IMR-90 (cell line): ENCODE data around the gene CUEDC2. TPM values are rescaled to one million over a fixed set of nuclear protein-coding genes. Genes with fewer than 3 reads are reported as not detected.

Experiments
- ATAC-seq: fragments of 200-7000 bp; cut with Tn5 transposase; 2 replicates; pipeline ENCODE4 v1.9.1; 2020; ENCODE audit warnings: low read depth, mild to moderate bottlenecking, moderate library complexity
- BruUV-seq: library from RNA; stranded (reverse); fragments of 400-500 nt; replicated peaks from 2 replicates; lab custom pipeline; 2021; lab: Mats Ljungman, UMichigan
- CTCF ChIA-PET: fragments of 300-600 bp; formaldehyde crosslinking; extraction: SDS; loops from one replicate; lab custom pipeline; 2021; ENCODE audit warnings: antibody characterized with exemption; lab: Yijun Ruan, JAX
- POLR2A ChIA-PET: fragments of 300-600 bp; sonication (Branson Sonifier 250); formaldehyde crosslinking; loops from one replicate; lab custom pipeline; 2022; ENCODE audit warnings: antibody characterized with exemption; ENCODE audit not compliant: unreplicated experiment; lab: Charles Lee
- DNase-seq: peaks from one replicate; pipeline ENCODE4 v3.0.0; 2013
- H2AFZ ChIP-seq: replicated peaks from 2 replicates; pipeline ENCODE3; 2013; ENCODE audit warnings: low read length, mild to moderate bottlenecking; ENCODE audit not compliant: poor library complexity
- H2AK5ac ChIP-seq: 2 replicates; pipeline ENCODE4 v1.6.1; 2013; ENCODE audit warnings: low read depth, low read length, inconsistent platforms
- H2AK9ac ChIP-seq: replicated peaks from 2 replicates; pipeline ENCODE3; 2013; ENCODE audit warnings: mild to moderate bottlenecking, low read depth, low read length, moderate library complexity; ENCODE audit not compliant: poor library complexity
- H2BK120ac ChIP-seq: 2 replicates; pipeline ENCODE4 v1.6.1; 2013; ENCODE audit warnings: low read depth, low read length, inconsistent platforms
- H2BK15ac ChIP-seq: 3 replicates; pipeline ENCODE4 v1.6.1; 2013; ENCODE audit warnings: low read depth, low read length, inconsistent platforms
- H2BK20ac ChIP-seq: 2 replicates; pipeline ENCODE4 v1.6.1; 2013; ENCODE audit warnings: low read depth, mild to moderate bottlenecking, inconsistent platforms, low read length, moderate library complexity
- H2BK5ac ChIP-seq: 2 replicates; pipeline ENCODE4 v1.6.1; 2013; ENCODE audit warnings: mild to moderate bottlenecking, low read depth, low read length, inconsistent platforms; ENCODE audit not compliant: poor library complexity, severe bottlenecking
- H3K14ac ChIP-seq: replicated peaks from 2 replicates; pipeline ENCODE4 v1.6.1; 2013; ENCODE audit warnings: low read depth, low read length, inconsistent platforms
- H3K18ac ChIP-seq: 2 replicates; pipeline ENCODE4 v1.6.1; 2013; ENCODE audit warnings: low read depth, low read length, control low read depth
- H3K23ac ChIP-seq: 2 replicates; pipeline ENCODE4 v1.6.1; 2013; ENCODE audit warnings: low read depth, low read length, inconsistent platforms
- H3K27ac ChIP-seq: 2 replicates; pipeline ENCODE4 v1.5.1; 2013; ENCODE audit warnings: mild to moderate bottlenecking, control low read depth, low read length; ENCODE audit not compliant: insufficient read depth
- H3K27me3 ChIP-seq: 2 replicates; pipeline ENCODE4 v1.6.1; 2013; ENCODE audit warnings: low read length; ENCODE audit not compliant: control insufficient read depth, insufficient read depth
- H3K36me3 ChIP-seq: 2 replicates; pipeline ENCODE4 v1.6.1; 2013; ENCODE audit warnings: low read length, mixed read lengths; ENCODE audit not compliant: control insufficient read depth, insufficient read depth
- H3K4ac ChIP-seq: 2 replicates; pipeline ENCODE4 v1.6.1; 2013; ENCODE audit warnings: low read depth, low read length, inconsistent platforms
- H3K4me1 ChIP-seq: 2 replicates; pipeline ENCODE4 v1.6.1; 2013; ENCODE audit warnings: low read length, mixed read lengths; ENCODE audit not compliant: control insufficient read depth, insufficient read depth
- H3K4me2 ChIP-seq: 2 replicates; pipeline ENCODE4 v1.6.1; 2013; ENCODE audit warnings: low read depth, mild to moderate bottlenecking, control low read depth, low read length, moderate library complexity
- H3K4me3 ChIP-seq: 2 replicates; pipeline ENCODE4 v1.5.1; 2013; ENCODE audit warnings: low read depth, mild to moderate bottlenecking, control low read depth, low read length, moderate library complexity; ENCODE audit not compliant: insufficient read depth
- H3K56ac ChIP-seq: 2 replicates; pipeline ENCODE4 v1.6.1; 2013; ENCODE audit warnings: low read length, inconsistent platforms; ENCODE audit not compliant: insufficient read depth; ENCODE audit errors: extremely low read depth
- H3K79me1 ChIP-seq, 2 experiments: 2 replicates each; pipeline ENCODE4 v1.6.1; 2013; ENCODE audit warnings: low read length in 2 of 2, inconsistent platforms in 1 of 2, low read depth in 1 of 2
- H3K9ac ChIP-seq: 2 replicates; pipeline ENCODE4 v1.6.1; 2013; ENCODE audit warnings: low read depth, low read length, control low read depth
- H3K9me1 ChIP-seq: 2 replicates; pipeline ENCODE4 v1.6.1; 2013; ENCODE audit warnings: low read length, inconsistent platforms; ENCODE audit not compliant: insufficient read depth
- H3K9me3 ChIP-seq: 2 replicates; pipeline ENCODE4 v1.6.1; 2013; ENCODE audit warnings: low read length; ENCODE audit not compliant: control insufficient read depth, insufficient read depth
- H4K20me1 ChIP-seq: 2 replicates; pipeline ENCODE4 v1.6.1; 2013; ENCODE audit warnings: low read length, inconsistent platforms; ENCODE audit not compliant: insufficient read depth
- H4K5ac ChIP-seq: 2 replicates; pipeline ENCODE4 v1.6.1; 2013; ENCODE audit warnings: mild to moderate bottlenecking, low read depth, low read length, control low read depth
- H4K8ac ChIP-seq, 2 experiments: 2 replicates each; pipeline ENCODE4 v1.6.1; 2013; ENCODE audit warnings: low read depth in 2 of 2, low read length in 2 of 2, control low read depth in 1 of 2, inconsistent platforms in 1 of 2
- H4K91ac ChIP-seq: 2 replicates; pipeline ENCODE4 v1.6.1; 2013; ENCODE audit warnings: low read depth, low read length, inconsistent platforms; ENCODE audit not compliant: insufficient read depth
- BHLHE40 ChIP-seq: fragments of 150-350 bp; IDR thresholded peaks from 2 replicates; pipeline ENCODE4 v1.6.1; 2016; ENCODE audit warnings: mild to moderate bottlenecking, low read depth, low read length
- CEBPB ChIP-seq: IDR thresholded peaks from 2 replicates; pipeline ENCODE4 v1.6.1; 2012; ENCODE audit warnings: low read depth, low read length, improper control_type of control experiment
- CHD1 ChIP-seq: IDR thresholded peaks from 2 replicates; pipeline ENCODE4 v1.6.1; 2012; ENCODE audit warnings: low read depth, low read length, improper control_type of control experiment
- CTCF ChIP-seq: conservative IDR thresholded peaks from 2 replicates; pipeline ENCODE4 v1.5.1; 2012; ENCODE audit warnings: mild to moderate bottlenecking, low read depth, low read length, improper control_type of control experiment
- ELK1 ChIP-seq: fragments of 150-350 bp; IDR thresholded peaks from 2 replicates; pipeline ENCODE4 v1.6.1; 2016; ENCODE audit warnings: low read depth, mild to moderate bottlenecking, low read length, moderate library complexity, borderline replicate concordance
- FOS ChIP-seq: fragments of 150-350 bp; IDR thresholded peaks from 2 replicates; pipeline ENCODE4 v1.6.1; 2016; ENCODE audit warnings: low read depth, low read length
- MAZ ChIP-seq: IDR thresholded peaks from 2 replicates; pipeline ENCODE4 v1.6.1; 2012; ENCODE audit warnings: low read depth, mild to moderate bottlenecking, low read length, improper control_type of control experiment, moderate library complexity, borderline replicate concordance
- MXI1 ChIP-seq: IDR thresholded peaks from 2 replicates; pipeline ENCODE4 v1.6.1; 2012; ENCODE audit warnings: low read depth, mild to moderate bottlenecking, low read length, moderate library complexity, borderline replicate concordance
- NFE2L2 ChIP-seq: fragments of 150-350 bp; IDR thresholded peaks from 2 replicates; pipeline ENCODE4 v1.6.1; 2016; ENCODE audit warnings: low read depth, mild to moderate bottlenecking, low read length
- POLR2A ChIP-seq: IDR thresholded peaks from 2 replicates; pipeline ENCODE4 v1.6.1; 2012; ENCODE audit warnings: mild to moderate bottlenecking, low read depth, low read length
- RAD21 ChIP-seq: IDR thresholded peaks from 2 replicates; pipeline ENCODE4 v1.6.1; 2012; ENCODE audit warnings: low read length, improper control_type of control experiment
- RFX5 ChIP-seq: IDR thresholded peaks from 2 replicates; pipeline ENCODE4 v1.8.0; 2012; ENCODE audit warnings: low read depth, mild to moderate bottlenecking, low read length, moderate library complexity
- SMC3 ChIP-seq: fragments of 150-350 bp; IDR thresholded peaks from 2 replicates; pipeline ENCODE4 v1.6.1; 2016; ENCODE audit warnings: low read depth, mild to moderate bottlenecking, antibody characterized with exemption, low read length, moderate library complexity
- WGBS, 2 experiments: methylation state at CpG; one replicate each; pipeline versions ENCODE4 v1.1.5 to v1.1.7; 2013; ENCODE audit warnings: missing lambda C conversion rate in 2 of 2; ENCODE audit not compliant: insufficient read length in 1 of 2; ENCODE audit errors: extremely low coverage in 2 of 2; 5-methylcytosine and 5-hydroxymethylcytosine counted together
- dilution Hi-C: fragments of 300-500 bp; cut with HindIII; formaldehyde crosslinking; loops from one replicate; pipeline ENCODE4 v1.14.3; 2018; ENCODE audit warnings: low sequenced_read_pairs; ENCODE audit not compliant: unreplicated experiment
- in situ Hi-C: fragments of 300-500 bp; cut with MboI; formaldehyde crosslinking; loops from 3 replicates; pipeline ENCODE4 v1.14.3; 2019; ENCODE audit warnings: low sequenced_read_pairs, inconsistent platforms, mixed read lengths
- intact Hi-C: fragments of 100-400 bp; cut with micrococcal nuclease; formaldehyde crosslinking; loops from 2 replicates; pipeline ENCODE4 v1.10.0; 2022
- polyA plus RNA-seq, 3 experiments: library from polyadenylated mRNA; depleted of rRNA; stranded (reverse); fragments of >200 nt; gene quantifications; 2 replicates each; pipeline ENCODE4 v1.2.3, GENCODE V29; 2012; ENCODE audit warnings: low replicate concordance in 1 of 3
- total RNA-seq: library from RNA; depleted of rRNA; stranded (reverse); fragments of >200 nt; gene quantifications from 2 replicates; pipeline ENCODE4 v1.2.3, GENCODE V29; 2012

Gene CUEDC2
- total and polyA plus RNA-seq, 2 of the 4 experiments (the other 2 are of a cell fraction), result 55.7 to 84.9 TPM

GRCh38 chr10:102460836-102461186 lies 28.4 kb upstream of the CUEDC2 start (continued):
- TF ChIP-seq MAZ (no peak), CTCF (no peak), CEBPB (no peak), MXI1 (no peak)

GRCh38 chr10:102458656-102459055 lies 26.3 kb upstream of the CUEDC2 start:
- Histone ChIP-seq H4K91ac (no peak overlapping the region), H2BK5ac (no peak overlapping the region), H3K9me3 (no peaks in the 10 kb centered on the region), H3K4ac (no peak overlapping the region), H3K14ac (no peak overlapping the region), H2BK20ac (no peak overlapping the region), H3K56ac (no peak overlapping the region), H3K4me1 (peaks cover 12% of the 10 kb centered on the region), H4K5ac (no peak overlapping the region), H2AFZ (no peak overlapping the region), H4K20me1 (no peaks in the 10 kb centered on the region), H3K9ac (no peak overlapping the region), H2AK5ac (no peak overlapping the region), H3K36me3 (no peaks in the 10 kb centered on the region), H3K79me1 (no peaks in the 10 kb centered on the region), H2BK15ac (no peak overlapping the region), H2AK9ac (no peak overlapping the region), H3K23ac (no peak overlapping the region), H4K8ac (no peak overlapping the region), H2BK120ac (no peak overlapping the region), H3K18ac (no peak overlapping the region), H3K4me3 (no peak overlapping the region), H3K27ac (no peak overlapping the region), H3K9me1 (peaks cover 12% of the 10 kb centered on the region), H3K4me2 (no peak overlapping the region), H3K27me3 (peaks cover 16% of the 10 kb centered on the region)
- ATAC-seq (no peak), DNase-seq (no peak)
- dilution Hi-C loops (no loop called here), intact Hi-C loops (no loop called here), in situ Hi-C loops (no loop called here)
- ChIA-PET CTCF (no interaction called here), POLR2A (no interaction called here)
- WGBS, 2 experiments, result no CpG with 5 or more reads among the region's 4 CpGs
- BruUV-seq, result no TSS peak
- TF ChIP-seq CHD1 (no peak), FOS (no peak), POLR2A (no peak), ELK1 (no peak), MXI1 (no peak), RAD21 (no peak), BHLHE40 (no peak), MAZ (no peak), SMC3 (no peak), RFX5 (no peak), CEBPB (no peak), NFE2L2 (no peak), CTCF (no peak)
